GM12801 (cell line): ENCODE data around the gene LNX2.

Experiments used
- TF ChIP-seq, protein P1 (sequence below): IDR thresholded peaks from one replicate; pipeline ENCODE4 v1.5.1; 2011; ENCODE audit warnings: control low read depth; ENCODE audit not compliant: insufficient read length; ENCODE audit errors: extremely low read depth

The LNX2 gene

DNA sequence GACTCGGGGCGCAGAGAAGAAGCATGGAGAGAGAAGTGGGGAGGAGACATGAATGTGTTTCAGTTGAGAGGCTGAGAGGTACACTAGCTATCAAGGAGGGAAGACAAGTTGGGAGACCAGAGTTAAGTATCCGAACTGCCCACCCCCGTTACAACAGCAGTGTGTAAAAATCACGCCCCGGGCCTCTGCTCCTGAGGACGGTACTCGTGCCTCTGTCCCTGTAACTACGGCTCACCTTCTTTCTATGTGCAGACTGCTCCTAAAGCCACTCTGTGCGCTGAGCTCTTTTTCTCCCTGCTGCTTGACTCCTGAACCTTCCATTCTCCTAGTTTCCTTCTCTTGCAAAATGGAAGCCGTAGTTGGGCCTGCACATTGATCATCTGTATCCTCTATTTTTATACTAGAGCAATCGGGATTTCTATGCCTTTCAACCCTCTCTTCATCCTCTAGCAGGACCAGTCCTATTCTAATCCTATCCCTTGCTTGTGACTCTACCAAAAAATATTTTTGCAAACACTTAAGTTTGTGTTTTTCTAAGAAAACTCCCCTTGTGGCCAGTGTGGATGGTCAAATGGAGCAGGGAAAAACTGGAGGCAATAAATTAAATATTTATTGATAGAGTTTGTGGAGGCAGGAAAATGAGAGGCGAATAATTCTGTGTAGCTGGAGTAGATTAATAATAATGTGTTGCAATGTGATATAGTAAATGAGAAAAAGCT, 1.9 kb upstream of the LNX2 start:
- TF ChIP-seq, protein P1, sequence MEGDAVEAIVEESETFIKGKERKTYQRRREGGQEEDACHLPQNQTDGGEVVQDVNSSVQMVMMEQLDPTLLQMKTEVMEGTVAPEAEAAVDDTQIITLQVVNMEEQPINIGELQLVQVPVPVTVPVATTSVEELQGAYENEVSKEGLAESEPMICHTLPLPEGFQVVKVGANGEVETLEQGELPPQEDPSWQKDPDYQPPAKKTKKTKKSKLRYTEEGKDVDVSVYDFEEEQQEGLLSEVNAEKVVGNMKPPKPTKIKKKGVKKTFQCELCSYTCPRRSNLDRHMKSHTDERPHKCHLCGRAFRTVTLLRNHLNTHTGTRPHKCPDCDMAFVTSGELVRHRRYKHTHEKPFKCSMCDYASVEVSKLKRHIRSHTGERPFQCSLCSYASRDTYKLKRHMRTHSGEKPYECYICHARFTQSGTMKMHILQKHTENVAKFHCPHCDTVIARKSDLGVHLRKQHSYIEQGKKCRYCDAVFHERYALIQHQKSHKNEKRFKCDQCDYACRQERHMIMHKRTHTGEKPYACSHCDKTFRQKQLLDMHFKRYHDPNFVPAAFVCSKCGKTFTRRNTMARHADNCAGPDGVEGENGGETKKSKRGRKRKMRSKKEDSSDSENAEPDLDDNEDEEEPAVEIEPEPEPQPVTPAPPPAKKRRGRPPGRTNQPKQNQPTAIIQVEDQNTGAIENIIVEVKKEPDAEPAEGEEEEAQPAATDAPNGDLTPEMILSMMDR, result no peak

DNA sequence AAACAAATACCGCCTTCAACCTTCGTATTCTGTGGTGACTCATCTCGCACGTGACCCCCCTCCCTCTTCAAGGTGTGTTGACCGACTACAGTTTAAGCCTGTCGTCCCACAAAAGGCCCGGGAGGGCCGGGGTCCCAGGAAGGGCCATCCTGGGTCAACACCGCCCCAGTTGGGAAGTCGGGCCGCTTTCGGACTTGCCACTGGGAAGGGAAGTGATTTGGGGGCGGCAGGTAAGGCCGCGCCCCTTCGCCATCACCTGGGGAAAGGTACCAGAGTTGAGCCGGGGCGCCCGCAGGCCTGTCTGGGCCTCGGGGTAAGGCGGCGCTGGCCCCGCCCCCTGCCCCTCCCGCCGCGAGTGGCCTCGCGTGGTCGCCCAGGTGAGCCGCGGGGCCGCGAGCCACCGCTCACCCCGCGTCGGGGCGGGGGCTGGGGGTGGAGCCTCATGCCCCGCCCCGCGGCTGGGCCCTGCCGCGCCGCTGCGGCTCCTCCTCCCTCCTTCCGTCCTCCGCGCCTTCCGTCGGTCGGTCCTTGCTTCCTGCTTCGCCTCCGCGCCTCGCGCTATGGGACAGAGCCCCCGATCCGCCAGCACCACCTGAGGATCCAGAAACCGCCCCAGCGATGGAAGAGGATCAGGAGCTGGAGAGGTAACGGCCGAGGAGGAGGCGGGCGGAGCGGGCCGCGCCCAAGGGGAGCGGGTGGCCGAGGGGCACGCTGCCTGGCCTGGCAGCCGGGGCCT, 1.2 kb upstream of the LNX2 start, which contains the start of gene POLR1D:
Gene POLR1D, plus strand, starts transcription at position 527 of the 736 bp plus-strand sequence. Its CDS starts 92 bp downstream, at position 619.
- TF ChIP-seq, protein P1, result no peak

DNA sequence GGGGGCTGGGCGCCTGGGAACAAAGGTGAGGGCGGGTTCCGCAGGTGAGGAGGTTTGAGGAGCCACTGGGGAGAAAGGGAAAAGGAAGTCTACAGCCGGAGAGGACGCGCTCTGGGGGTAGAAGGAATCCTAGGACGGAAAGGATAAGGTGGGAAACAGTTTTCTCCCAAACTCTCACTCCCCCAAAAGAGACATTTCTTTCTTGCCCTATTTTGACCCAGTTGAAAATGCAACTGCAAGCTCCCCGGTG, 712 bp upstream of the LNX2 start:
- TF ChIP-seq, protein P1, result no peak

DNA sequence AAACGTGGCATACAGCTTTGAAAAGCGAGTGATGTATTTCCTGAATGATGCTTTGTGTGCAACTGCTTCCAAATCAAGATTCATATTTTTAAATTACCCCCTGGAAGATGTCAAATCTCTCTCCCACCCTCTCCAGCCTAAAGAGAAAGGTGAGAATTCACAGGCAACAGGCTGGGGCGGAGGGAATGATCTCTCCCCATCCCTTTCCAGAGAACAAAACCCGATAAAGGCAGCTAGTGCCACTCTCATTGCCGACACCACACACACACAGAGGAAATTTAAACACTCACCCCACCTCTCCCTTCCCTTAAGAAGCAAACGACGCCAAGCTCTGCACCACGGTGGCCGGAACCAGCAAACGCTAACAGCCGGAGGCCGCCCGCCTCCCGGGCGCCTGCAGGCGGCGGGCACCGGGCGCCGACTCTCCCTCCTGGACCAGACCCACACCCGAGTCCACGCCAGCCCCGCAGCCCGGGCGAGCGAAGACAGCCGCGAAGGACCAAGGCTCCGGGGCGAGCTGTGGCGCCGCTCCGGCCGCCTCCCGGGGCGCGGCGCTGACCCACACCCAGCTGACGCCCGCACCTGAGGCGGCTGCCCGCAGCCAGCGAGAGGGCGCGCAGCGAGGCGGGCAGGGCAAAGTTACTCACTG, 477 bp downstream of the LNX2 start:
- TF ChIP-seq, protein P1, result no peak

DNA sequence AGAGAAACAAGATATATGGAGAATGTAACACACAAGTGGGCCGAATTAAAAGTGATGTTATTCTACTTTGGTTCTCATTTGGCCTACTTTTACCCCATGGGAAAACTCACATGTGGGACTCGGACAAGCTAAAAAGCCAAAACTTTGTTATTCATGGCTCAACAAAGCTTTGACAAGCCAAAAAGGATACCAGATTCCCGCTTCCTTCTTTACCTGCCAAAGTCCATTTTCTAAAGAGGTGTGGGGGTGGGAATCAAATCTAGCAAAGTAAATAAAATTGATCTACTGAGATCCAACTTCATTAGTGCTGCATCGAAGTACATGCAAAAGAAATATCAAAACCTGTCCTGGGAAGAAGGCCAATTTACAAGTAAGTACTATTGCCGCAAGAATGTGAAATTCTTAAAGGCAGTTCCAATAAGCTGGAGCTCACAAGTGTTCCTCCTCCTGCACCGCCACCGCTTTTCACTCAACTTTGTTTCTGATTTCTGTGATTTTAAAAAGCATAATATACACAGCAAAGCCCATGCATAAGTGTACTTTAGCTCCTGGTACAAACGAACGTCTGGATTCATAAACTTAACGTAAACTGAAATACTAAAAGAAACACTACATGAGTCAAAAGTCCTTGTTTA, 1.1 kb downstream of the LNX2 start:
- TF ChIP-seq, protein P1, result no peak

DNA sequence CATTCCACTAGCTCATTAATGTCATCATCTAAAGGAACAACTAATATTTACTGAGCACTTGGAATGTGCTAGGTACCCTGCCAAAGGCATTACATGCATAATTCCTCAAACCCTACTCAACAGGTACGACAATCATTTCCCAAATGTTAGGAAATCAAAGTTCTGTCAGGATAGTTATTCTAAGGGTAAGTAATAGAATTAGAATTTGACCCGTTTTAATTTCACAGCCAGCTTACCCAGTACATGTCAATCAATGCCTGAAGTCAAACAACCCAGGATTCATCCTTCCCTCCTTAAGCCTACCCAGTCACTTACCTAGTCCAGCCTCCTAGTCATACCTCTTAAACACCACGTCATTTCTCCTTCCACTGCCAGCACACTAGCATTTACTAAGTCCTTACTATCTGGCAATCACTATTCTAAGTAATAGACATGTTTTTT, 2.4 kb downstream of the LNX2 start:
- TF ChIP-seq, protein P1, result no peak

DNA sequence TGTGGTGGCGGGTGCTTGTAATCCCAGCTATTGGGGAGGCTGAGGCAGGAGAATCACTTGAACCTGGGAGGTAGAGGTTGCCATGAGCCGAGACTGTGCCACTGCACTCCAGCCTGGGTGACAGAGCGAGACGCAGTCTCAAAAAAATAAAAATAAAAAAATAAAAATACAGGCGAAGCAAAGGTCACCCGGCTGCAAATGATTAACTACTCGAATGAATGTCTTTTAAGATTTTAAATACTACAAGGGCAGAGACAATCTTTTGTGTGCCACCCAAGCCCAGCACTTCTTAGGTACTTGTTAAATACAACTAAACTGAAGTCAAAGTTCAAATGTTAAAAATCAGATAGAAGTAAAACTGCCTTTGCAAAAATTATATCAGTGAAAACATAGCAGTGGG, 6.7 kb downstream of the LNX2 start:
- TF ChIP-seq, protein P1, result no peak
